Endothelial cell of hepatic sinusoid (primary cell): ENCODE results near the gene CADPS.

ENCODE experiments used
- in situ Hi-C: cut with HindIII; loops from 2 replicates; pipeline ENCODE4 v1.10.0; 2017; ENCODE audit warnings: low sequenced_read_pairs

The CADPS gene

GRCh38 chr3:62873761-62874710 is 1.2 kb downstream of the CADPS start:
- in situ Hi-C loops, result no loop called here

DNA sequence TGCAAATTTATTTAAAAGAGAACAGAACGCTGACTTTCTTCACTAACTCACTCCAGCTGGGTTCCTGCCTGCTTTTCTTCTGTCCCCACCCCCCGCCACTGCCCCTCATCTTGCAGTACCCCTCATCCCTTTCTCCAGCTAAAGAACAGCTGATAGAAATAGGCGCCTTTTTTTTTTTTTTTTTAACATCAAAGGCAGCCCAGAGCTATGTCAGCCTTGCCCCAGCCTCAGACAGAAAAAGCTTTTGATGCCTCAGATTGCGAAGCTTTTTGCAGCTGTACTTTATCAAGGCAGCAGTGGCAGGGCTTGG is 1.8 kb downstream of the CADPS start:
- in situ Hi-C loops, result no loop called here

GRCh38 chr3:62872318-62872717 is 2.9 kb downstream of the CADPS start:
- in situ Hi-C loops, result no loop called here

- in situ Hi-C loops, result no loop called here
Observed at GRCh38 chr3:62870321-62870720, 4.9 kb downstream of the CADPS start.

GRCh38 chr3:62863648-62864047 is 11.6 kb downstream of the CADPS start:
- in situ Hi-C loops, result no loop called here

DNA sequence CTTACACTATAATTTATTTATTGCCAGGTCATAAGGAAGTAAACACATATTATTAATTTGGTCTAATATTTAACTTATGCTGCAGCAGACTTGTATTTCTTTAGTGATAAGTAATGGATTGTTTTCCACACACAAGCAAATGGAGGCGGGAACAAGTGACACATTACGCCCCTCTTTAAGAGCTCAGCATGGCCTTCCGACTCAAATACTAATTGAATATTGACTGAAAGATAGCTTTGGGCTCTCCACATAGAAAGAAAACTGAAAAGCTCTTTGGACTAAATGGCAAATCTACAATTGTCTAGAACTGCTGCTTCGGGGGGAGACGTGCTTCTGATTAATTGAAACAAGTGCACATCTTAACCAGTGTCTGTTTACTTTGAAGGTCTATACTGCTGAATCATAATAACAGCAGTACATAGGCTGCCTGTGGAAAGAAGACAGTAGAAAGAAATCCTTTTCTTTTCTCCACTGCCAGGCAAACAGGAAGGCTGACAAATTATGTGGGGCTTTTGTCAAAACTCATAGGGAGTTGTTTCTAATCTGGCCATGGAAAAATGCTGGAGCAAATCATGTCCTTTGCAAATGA is 15.9 kb downstream of the CADPS start:
- in situ Hi-C loops, result no loop called here

DNA sequence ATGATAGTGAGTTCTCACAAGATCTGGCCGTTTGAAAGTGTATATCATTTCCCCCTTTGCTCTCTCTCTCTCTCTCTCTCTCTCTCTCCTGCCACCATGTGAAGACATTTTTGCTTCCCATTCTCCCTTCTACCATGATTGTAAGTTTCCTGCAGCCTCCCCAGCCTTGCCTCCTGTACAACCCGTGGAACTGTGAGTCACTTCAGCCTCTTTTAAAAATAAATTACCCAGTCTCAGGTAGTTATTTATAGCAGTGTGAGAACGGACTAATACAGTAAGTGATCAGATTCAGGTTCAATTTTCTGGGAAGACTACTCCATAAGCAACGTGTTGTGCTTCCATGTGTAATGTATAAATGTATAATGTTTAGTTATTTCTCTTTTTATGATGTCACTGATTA is 29.2 kb downstream of the CADPS start:
- in situ Hi-C loops, result no loop called here

DNA sequence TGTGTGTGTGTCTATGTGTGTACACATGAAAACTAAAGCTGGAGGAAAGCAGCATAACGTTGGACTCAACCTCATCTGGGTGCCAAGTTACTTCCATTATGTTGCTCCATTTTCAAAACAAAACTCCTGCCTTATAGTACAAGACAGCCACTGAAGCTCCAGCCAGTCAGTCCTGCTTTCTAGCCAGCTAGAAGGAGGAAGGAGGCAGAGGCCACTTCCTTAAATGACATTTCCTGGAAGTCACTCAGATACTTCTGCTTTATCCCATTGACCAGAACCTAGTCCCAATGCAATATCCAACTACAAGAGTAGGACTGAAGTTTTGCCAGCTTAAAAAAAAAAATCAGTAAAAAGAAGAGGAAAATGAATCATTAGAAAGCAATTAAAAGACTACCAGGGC is 31.7 kb downstream of the CADPS start:
- in situ Hi-C loops, result no loop called here

DNA sequence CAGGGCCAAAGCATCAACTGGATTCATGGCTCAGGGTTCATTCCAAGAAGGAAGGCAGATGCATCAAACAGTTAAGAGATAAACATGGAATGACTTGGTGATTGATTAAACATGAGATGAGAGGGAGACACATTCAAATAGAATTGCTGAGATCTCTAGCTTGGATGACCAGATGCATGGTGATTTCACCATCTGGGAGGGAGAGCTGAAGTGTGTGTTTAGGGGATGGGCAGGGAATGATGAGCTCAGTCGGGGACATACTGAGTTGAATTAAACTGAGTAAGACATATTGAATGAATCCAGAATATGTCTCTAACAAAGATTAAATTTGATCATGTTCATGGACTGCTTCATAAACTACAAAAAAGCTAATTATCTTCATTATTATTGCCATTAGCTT is 35.5 kb downstream of the CADPS start:
- in situ Hi-C loops, result no loop called here

DNA sequence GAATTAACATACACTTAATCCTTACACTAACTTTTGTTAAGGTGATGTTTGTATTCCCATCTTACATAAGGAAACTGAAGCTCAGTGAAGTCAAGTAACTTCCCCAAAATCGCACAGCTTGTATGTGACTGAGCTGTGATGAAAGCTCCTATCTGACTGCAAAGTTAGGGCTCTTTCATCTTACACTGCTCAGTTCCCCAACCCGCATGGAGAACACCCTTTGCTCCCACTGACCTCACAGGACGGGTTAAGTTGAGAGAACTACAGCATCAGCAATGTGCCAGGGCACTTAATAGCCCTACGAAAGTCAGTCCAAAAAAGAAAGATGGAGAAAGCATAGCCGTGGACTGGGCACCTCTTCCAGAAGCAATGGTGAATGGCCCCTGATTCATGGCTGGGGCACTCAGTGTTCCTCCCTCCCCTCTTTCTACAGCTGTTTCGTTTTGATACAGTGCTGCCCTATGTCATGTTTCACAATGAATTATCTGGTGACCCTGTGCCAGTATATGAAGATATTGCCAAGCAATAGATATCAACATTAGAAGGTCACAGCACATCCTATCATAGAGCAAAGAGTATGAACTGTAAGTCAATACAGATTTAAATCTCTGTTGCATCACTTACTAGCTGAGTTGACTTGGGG is 38.0 kb downstream of the CADPS start:
- in situ Hi-C loops, result no loop called here

- in situ Hi-C loops, result no loop called here
Observed at GRCh38 chr3:62835554-62836236, 39.5 kb downstream of the CADPS start.

GRCh38 chr3:62833538-62833937 is 41.7 kb downstream of the CADPS start:
- in situ Hi-C loops, result no loop called here

DNA sequence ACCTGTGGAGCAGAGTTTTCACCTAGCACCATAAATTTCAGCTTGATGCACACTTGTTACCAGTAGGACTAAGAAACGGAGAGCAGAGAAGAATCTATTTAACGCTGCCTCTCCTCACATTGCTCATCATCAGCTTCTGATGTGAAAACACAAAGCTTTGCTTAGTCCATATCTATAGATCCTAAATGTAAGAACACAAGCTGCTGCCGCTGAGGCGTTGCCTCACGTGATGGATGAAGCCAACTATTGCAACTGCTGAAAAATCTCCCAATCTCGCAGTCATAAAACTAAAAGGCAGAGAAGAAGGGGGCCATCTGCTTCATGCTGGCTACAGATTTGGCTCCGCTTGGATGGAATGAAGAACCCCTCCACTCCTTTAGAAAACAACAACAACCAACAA is 42.7 kb downstream of the CADPS start:
- in situ Hi-C loops, result no loop called here

DNA sequence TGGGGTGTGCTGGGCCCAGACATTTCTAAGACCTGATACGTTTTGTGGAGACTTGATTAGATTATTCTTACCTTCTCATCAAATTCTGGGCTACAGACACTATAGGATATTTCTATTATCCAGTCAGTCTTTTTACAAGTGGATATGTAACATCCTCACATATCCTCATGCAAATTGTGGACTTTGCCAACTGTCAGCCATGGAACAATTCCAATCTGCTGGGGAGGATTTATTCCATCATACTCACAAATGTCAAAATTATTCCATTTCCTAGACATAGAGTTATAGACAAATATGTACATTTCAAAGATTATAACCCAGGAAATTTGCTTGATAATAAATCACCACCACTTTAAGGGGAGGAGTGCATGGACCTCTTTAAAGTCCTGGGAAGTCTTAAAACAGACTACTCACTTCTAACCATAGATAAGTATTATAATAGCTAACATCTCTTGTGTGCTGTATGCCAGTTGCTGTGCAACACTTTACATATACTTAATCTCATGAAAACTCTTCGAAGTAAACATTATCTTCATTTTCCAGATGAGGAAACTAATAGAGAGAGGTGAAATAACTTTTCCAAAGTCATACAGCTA is 44.4 kb downstream of the CADPS start:
- in situ Hi-C loops, result no loop called here

- in situ Hi-C loops, result no loop called here
Observed at GRCh38 chr3:62827550-62827949, 47.7 kb downstream of the CADPS start.

- in situ Hi-C loops, result no loop called here
Observed at GRCh38 chr3:62824965-62825592, 50.1 kb downstream of the CADPS start.

DNA sequence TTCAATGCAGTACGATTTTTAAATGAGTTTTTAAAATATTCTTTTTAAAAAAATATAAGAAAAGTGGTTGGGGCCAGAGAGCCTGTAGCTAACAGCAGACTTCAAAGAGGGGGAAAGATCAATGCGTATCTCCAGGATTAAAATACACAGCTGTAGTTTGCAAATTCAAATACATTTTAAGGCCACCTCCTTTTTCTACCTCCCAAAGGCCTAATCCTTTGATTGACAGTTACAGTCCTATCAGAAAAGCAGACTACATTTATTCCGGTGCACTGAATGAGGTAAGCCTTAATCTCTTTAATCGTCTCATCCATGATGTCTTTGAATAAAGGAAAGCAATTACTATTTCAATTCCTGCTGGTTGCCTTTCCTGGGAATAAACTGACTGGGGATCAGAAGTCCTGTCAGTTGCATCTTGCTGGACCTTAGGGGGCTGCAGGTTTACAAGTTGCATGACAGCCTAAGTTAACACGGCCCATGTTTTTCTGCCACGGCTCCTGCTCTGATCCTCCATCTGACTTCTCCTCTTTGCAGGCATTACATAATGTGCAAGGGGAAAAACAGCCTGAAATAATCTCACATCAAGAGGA is 51.7 kb downstream of the CADPS start:
- in situ Hi-C loops, result no loop called here

- in situ Hi-C loops, result no loop called here
Observed at GRCh38 chr3:62822905-62823304, 52.3 kb downstream of the CADPS start.

GRCh38 chr3:62818347-62818746 is 56.9 kb downstream of the CADPS start:
- in situ Hi-C loops, result no loop called here

DNA sequence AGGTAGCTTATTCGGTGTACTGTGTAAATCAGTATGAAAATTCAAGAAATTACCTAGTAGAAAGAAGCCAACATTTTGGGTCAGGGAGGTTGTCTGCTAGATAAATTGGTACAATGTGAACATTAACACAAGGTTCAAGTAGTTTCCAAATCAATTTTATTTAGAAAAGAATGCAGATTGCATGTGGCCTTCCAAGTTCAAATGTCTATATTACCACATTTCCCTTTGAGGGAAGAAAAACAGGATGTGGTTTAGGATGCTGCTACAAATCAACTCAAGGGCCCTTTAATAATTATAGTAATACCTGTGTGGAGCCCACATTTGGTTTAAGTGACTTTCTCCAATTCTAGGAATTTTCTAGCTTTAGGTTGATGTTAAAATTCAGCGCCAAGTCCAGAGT is 57.5 kb downstream of the CADPS start:
- in situ Hi-C loops, result no loop called here
